GM18517 (cell line): ENCODE data around the gene PODXL2.
"Not testable (repeated sequence)": the region's sequence is repeated elsewhere in the genome, so short reads cannot be mapped to it uniquely, and the experiment has no call there.

Source experiments
- ATAC-seq: cut with Tn5 transposase; IDR thresholded peaks from one replicate; pipeline ENCODE4 v1.9.1; 2021; ENCODE audit warnings: mild to moderate bottlenecking, moderate library complexity; ENCODE audit not compliant: unreplicated experiment

The PODXL2 gene

DNA sequence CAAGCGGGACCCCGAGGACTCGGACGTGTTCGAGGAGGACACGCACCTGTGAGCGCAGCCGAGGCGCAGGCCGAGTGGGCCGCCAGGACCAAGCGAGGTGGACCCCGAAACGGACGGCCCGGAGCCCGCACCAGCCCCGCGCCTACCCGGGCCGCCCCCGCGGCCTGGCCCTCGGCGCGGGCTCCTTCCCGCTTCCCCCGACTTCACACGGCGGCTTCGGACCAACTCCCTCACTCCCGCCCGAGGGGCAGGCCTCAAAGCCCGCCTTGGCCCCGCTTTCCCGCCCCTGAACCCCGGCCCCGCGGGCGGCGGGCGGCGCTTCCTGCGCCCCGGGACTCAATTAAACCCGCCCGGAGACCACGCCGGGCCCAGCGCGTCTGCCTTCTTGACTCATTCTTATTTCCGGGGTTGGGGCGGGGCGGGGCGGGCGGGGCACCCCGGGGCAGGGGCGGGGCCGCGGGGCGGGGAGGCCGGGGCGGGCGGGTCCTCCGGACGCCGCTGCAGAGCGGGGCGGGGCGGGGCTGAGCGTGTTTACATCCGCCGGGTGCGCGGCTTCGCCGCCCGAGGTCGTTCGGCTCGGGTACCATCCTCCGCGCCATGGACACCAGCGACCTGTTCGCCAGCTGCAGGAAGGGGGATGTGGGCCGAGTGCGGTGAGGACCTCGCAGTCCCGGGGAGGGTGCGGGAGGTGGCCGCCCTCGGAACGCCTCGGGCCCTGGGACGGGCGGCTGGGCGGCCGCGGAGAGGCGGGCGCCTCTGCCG is 43.6 kb downstream of the PODXL2 start, which contains the start of gene ABTB1:
ABTB1 (plus strand) TSS at position 524 of the 762 bp plus-strand sequence; CDS start at position 598, 74 bp downstream.
- peak; percentile 44 for ATAC-seq

DNA sequence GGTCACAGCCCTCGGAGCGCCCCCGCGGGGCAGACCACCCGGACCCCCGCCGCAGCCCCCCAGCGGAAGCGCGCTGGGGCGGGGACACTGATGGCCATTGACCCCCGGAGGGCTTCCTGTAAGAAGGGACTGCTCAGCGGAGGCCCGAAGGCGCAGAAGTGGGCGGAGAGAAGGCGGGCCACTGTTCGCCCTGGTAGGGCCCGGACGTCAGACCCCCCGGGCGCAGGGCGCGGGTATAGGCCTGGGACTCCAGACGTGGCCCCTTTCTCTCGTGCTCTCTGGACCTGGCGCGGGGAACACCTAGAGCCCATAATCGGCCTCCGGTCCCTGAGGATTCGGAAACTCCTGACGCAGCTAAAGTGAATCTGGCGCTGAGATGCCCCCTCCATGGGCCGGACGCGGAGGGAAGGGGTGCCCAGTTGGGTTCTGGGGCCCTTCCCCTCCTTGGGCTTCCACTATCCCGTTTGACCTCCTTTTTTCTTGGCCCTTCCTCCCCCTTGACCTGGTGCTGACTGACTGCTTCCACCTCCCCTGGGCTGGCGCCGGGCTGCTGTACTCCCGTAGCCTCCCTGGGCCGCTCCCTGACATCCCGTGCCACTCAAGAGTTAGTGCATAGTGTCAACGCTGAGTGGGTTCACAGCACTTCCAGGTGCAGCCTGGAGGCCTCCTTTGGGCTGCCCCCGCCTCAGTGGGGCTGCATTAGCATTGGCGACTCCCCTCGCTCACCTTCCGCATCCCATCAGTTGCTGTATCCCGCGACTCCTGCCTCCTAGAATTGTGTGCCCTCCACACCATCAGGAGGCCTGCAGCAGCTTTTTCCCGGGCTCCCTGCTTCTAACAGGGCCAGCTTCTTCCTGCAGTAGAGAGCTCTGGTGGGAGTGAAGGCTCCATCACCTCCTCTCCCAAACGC is 44.5 kb downstream of the PODXL2 start:
- peak; percentile 29 for ATAC-seq

DNA sequence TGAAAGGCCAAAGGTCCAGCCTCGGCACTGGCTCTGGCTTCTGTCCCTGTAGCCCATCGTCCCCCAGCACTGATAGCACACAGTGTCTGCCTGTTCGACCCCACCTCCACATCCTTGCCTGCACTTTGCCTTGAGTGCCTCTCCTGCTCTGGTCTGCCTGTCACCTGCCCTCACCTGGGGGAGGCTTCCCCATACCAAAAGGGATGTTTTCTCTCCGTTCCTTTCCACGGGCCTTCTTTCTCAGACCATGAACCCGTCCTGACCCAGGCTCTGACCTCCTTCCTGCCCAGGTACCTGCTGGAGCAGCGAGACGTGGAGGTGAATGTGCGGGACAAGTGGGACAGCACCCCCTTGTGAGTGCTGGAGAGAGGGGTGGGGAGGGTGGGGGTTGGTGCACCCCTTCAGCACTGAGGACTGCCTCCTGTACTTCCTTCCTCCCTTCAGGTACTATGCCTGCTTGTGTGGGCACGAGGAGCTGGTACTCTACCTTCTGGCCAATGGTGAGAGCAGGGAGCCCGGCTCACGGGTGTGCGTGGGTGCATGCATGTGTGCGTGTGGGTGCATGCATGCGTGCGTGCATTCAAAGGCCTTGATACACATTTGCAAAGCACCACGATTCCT is 45.2 kb downstream of the PODXL2 start:
- ATAC-seq = no peak

DNA sequence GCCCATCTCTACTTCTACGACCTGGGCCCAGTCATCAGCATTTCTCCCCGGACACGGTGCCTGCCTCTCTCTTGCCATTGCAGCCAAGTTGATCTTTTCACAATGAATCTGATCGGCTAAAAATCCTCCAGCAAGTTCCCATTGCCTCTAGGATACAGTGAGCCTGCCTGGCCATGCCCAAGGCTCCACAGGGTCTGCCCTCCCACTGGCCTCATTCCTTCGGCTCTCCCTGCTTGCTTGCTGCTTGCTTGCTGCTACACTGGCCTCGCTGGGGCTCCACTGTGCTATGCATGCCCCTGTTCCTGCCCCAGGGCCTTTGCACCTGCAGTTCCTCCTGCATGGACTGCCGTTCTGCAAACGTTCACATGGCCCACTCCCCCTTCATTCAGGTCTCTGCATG is 45.8 kb downstream of the PODXL2 start:
- no peak for ATAC-seq

DNA sequence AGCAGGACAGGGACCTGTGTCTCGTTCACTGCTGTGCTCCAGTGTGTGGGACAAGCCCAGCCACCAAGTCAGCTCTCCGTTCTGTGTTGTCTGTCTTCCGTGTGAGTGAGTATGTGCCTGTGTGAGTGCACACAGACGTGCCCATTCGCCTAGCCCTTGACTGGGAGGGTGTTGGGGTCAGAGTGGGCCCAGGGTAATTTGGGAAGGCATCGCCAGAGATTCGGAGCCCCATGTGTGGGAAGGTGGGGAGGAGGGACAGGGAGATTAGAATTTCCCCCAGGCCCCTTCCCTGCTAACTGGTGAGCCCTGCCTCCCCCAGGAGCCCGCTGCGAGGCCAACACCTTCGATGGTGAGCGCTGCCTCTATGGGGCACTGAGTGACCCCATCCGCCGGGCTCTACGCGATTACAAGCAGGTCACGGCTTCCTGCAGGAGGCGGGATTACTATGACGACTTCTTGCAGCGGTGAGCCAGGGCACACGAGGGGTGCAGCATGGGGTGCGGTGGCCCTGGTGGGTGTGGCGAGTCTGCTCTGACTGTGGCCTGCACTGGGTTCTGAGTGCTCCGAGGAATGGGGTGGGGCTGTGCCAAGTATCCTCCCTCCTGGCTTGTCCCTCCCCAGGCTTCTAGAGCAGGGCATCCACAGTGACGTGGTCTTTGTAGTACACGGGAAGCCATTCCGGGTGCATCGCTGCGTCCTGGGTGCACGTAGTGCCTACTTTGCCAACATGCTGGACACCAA is 46.8 kb downstream of the PODXL2 start:
- ATAC-seq = no peak

DNA sequence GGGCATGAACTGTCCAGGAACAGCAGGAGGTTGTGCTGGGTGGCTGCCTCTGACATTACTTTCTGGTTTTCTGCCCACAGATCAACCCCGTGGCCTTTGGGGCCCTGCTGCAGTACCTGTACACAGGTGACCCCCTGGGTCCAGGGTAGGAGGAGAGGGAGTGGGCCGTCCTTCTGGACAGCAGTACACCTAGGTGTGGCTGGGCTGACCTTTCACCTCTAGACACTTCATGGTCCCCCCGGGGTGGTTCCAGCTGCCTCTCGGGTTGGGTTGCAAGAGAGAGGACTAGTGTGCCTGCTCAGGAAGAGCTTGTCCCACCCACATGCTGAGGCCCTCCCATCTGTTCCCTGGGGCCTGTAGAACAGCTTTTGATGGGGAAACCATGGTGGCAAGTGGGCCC is 47.5 kb downstream of the PODXL2 start:
- ATAC-seq = no peak

DNA sequence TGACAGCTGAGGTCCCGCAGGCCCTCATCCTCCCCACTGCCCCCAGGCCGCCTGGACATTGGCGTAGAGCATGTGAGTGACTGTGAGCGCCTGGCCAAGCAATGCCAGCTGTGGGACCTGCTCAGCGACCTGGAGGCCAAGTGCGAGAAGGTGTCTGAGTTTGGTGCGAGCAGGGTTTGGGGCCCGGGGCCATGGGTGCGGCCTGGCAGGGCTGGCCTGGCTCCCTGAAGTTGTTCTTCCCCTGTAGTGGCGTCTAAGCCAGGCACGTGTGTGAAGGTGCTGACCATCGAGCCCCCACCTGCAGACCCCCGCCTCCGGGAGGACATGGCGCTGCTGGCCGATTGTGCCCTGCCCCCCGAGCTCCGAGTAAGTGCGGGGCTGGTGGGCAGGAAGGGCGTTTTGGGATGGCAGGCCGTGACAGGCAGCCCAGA is 48.0 kb downstream of the PODXL2 start:
- ATAC-seq = no peak

DNA sequence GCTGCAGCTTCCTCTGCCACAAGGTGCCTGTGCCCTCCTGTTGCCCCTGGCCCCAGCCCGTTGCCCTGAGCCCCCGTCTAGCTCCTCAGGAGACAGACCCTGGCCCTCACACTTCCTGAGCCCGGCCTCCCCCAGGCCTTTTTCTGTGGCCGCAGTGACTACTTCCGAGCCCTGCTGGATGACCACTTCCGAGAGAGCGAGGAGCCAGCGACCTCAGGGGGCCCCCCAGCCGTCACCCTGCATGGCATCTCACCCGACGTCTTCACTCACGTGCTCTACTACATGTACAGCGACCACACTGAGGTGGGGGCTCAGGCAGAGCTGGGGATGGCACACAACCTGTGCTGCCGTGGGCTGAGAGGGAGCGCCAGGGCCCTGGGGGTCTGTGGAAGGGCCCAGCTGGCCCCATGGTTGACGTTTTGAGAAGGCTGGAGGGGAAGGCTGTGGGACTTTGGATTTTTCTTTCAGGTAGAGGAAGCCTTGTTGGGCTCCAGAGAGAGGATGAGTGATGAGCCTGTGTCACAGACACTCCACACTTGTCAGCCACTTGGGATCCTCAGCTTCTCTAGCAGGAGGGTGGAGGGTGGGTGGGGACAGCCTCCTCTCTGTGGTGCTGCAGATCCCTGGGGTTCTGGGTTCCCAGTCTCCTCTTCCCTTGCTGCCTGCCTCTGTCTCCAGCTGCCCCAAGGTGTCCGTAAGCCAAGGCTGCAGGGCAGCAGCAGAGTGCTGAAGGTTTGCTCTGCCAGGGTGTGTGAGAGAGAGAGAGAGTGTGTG is 48.7 kb downstream of the PODXL2 start:
- no peak for ATAC-seq

DNA sequence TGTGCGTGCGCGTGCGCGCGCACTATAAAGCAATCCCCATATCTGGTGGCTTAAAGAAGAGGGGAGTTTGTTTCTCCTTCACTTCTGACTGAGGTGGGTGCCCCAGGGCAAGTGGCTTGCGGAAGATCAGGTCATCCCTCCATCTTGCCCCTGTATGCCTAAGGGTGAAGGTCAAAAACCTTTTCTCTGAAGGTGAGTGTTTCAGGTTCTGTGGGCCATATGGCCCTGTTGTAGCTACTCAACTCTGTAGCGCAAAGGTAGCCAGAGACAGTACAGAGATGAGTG is 49.3 kb downstream of the PODXL2 start:
- ATAC-seq = no peak

DNA sequence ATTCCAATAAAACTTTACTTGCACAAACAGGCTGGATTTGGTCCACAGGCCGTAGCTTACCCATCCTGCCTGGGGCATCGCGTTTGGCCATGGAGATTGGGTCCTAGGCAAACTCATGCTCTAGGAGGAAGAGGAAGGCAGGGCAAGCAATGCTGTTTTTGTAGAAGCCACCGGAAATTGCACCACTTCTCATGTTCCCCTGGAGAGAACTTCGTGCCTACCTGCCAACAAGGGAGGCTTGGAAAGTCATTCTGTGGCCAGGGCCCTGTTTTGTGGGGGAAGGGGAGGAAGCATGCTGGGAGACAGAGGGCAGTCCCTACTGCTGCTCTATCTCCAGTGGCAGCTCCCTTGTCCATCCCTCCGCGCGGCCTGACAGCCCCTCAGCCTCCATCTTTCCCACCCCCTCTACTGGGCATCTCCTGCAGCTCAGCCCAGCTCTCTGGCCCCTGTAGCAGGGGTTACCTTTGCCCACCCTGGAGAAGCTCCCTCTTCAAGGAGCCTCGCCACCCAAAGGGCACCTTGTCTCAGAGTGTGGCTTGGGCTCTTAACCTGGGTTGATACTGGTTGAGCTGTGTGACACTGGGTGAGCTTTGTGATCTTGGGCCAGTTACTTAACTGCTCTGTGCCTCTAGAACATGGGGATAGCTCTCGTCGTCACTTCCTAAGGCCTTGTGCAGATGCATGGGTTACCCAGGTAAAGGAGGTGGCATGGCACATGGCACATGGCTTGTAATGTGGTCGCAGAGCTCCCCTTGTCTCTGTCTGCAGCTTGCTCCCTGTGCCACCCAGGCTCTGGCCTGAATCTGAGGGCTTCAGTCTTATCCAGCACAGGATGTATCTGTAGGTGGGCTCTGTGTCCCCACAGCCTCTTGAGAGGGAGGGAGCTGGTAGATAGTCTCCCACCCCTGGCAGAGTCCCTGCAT is 49.9 kb downstream of the PODXL2 start:
- no peak for ATAC-seq

DNA sequence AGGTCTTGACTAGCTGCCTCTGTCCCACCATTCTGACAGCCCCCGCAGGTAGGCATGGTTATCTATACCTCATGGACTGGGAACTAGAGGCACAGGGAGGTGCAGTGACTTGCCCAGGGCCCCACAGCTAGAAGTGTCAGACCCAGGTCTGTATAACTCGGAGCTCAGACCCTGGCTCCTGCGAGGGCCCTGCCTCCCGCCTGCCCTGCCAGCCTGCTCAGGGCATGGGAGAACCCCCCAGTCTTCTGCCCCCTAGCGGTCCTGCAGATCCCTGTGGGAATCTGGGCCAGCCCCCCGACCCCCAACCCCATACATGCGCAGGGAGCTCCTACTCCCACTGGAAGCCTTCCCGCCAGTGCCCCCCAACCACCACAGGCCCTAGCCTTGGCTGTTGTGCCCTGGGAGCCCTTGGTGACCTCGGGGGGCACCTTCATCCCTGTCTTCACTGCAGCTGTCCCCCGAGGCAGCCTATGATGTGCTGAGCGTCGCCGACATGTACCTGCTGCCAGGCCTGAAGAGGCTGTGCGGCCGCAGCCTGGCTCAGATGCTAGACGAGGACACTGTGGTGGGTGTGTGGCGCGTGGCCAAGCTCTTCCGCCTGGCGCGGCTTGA is 50.7 kb downstream of the PODXL2 start:
- no peak for ATAC-seq

DNA sequence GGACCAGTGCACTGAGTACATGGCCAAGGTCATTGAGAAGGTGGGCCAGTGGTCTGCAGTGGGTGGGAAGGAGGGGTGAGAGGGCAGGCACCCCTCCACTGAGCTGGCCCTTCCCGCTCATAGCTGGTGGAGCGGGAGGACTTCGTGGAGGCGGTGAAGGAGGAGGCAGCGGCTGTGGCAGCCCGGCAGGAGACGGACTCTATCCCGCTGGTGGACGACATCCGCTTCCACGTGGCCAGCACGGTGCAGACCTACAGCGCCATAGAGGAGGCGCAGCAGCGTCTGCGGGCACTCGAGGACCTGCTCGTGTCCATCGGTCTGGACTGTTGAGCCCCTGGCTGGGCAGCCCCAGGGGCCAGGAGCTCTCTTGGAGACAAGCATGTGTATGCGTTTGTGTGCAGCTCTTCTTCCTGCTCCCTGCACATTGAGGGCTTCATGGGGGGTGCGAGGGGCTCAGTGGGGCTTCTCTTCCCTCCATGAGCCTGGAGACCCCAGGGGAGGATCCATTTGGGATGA is 51.2 kb downstream of the PODXL2 start:
- no peak for ATAC-seq

DNA sequence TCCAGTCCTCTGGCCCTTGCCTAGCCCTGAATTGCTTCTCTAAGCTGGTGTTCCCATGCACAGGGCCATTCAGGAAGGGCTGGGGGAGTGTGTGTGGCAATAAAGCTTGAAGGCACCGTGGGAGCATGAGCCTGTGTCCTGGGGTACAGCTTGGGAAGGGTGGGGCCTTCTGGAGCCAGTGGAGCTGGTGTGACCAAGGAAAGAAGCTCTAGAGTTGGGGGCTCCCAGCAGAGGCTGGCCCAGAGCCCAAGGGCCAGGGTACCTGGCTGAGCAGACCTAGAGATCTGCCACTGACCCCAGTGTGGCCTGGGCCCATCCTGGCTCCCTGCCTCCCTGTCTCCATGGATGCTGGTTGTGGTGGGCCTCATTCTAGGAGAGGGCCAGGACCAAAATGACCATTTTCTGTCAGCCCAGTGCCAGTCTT is 51.8 kb downstream of the PODXL2 start:
- no peak for ATAC-seq

DNA sequence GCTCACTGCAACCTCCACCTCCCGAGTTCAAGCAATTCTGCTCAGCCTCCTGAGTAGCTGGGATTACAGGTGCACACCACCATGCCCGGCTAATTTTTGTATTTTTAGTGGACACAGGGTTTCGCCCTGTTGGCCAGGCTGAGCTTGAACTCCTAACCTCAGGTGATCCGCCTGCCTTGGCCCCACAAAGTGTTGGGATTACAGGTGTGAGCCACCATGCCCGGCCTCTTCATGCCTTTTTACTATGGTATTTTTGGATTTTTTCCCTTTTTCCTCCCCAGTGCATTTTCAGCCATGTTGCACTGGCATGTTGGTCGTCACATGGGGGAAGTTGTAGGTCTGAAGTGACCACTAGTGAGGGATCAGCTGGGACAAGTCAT is 53.2 kb downstream of the PODXL2 start:
- not testable (repeated sequence) for ATAC-seq

DNA sequence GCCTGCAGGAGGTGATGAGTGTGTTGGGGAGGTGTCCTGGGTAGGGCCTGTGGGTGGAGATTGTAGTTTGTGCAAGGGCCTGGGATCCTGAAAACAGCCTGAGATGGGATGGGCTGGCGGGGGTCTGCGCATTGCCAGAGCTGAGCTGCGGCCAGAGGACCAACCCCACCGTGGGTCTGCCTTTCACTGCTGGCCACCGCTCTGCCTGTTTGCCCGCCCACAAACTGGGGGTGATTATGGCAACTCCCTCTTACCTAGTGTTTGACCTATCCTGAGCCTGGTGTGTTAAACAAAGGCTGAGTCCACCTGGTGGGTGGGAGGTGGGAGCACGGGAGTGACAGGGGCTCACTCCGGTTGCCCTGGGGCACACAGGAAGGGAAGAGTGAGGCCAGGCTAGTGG is 53.6 kb downstream of the PODXL2 start:
- no peak for ATAC-seq

DNA sequence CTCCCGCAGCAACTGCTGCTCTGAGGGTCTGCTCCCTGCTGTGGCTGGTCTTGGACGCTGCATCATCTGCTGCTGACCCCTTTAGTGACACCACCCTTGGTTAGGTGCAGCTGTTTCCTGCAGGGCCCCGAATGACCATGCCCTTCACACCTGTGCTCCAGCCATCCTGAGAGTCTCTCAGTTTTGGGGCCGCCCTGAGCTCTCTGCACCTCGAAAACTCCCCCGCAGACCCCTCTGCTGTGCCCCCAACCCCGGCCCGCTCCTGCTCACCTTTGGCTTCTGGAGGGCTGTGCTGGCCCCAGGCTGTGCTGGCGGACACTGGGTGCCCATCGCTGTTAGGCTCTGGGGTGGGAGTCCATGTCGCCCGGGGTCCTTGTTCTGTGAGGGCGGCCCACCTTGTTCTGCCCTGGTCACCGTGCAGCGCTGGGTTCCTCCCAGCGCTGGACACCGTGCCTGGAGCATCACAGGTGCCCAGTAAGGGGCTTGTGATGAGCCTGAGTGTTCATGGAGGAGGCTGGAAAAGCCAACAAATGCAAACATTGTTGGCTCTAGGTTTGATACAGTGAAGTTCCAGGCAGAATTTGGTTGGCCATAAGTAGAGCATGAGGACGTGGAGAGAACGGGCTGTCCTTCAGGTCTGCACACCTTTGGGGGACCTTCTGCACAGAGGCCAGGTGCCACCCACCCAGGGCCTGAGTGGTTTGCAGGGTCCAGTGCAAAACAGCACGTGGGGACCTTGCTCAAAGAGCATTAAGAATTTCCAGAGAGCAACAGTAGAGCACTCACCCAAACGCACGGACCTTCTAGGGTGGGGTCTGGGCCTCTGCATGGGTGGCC is 56.1 kb downstream of the PODXL2 start:
- no peak for ATAC-seq

DNA sequence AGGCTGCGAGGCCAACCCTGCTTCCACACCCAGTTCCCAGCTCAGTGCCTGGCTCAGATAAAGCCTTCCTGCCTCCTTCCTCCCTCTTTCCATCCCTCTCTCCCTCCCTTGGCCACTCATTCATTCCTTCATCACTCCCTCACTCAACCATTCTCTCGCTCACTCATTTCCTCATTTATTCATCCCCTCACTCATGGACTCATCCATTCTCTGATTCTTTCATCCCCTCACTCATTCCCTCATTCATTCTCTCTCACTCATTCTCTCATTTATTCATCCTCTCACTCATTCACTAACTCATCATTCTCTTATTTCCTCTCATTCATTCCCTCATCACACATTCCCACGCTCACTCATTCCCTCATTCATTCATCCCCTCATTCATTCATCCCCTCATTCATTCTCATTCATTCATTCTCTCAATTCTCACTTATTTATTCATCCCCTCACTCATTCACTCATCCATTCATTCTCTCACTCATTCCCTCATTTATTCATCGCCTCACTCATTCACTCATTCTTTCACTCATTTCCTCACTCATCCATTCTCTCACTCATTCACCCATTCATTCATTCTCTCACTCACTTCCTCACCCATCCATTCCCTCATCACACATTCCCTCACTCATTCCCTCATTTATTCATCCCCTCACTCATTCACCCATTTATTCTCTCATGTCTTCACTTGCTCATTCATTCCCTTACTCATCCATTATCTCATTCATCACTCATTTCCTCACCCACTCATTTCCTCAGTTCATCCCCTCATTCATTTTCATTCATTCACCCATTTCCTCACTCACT is 56.9 kb downstream of the PODXL2 start:
- no peak for ATAC-seq
